ENCODE measurements around the gene PLEKHA7.

DNA sequence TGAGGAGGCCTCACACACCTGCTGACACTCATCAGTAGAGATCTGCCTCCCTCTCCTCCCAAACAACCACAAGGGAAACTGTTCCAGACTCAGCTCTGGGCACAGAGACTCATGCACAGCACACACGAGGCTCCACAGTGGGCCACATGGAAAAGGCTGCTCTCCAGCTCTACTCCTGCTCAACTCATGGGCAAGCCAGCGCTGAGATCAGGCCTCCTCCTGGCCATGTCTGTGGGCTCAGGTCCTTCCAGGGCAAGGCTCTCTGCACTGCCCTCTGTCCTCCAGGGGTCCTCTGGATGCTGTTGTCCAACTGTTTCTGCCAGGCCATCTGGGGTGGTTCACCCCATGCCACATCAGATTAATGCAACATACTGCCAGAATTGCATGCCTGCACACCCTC lies 46.0 kb downstream of the PLEKHA7 start:
- TF ChIP-seq, protein P1, sequence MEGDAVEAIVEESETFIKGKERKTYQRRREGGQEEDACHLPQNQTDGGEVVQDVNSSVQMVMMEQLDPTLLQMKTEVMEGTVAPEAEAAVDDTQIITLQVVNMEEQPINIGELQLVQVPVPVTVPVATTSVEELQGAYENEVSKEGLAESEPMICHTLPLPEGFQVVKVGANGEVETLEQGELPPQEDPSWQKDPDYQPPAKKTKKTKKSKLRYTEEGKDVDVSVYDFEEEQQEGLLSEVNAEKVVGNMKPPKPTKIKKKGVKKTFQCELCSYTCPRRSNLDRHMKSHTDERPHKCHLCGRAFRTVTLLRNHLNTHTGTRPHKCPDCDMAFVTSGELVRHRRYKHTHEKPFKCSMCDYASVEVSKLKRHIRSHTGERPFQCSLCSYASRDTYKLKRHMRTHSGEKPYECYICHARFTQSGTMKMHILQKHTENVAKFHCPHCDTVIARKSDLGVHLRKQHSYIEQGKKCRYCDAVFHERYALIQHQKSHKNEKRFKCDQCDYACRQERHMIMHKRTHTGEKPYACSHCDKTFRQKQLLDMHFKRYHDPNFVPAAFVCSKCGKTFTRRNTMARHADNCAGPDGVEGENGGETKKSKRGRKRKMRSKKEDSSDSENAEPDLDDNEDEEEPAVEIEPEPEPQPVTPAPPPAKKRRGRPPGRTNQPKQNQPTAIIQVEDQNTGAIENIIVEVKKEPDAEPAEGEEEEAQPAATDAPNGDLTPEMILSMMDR (IDR thresholded peaks at IDR 0.05): no peak
- no peak for TF ChIP-seq POLR2A (IDR thresholded peaks at IDR 0.05)

Measured in breast epithelium (tissue), 3 donors.